ENCODE measurements around the gene MVD.
A peak's percentile ranks its signal among the peaks of the same experiment; 100 is the strongest.

MVD gene

DNA sequence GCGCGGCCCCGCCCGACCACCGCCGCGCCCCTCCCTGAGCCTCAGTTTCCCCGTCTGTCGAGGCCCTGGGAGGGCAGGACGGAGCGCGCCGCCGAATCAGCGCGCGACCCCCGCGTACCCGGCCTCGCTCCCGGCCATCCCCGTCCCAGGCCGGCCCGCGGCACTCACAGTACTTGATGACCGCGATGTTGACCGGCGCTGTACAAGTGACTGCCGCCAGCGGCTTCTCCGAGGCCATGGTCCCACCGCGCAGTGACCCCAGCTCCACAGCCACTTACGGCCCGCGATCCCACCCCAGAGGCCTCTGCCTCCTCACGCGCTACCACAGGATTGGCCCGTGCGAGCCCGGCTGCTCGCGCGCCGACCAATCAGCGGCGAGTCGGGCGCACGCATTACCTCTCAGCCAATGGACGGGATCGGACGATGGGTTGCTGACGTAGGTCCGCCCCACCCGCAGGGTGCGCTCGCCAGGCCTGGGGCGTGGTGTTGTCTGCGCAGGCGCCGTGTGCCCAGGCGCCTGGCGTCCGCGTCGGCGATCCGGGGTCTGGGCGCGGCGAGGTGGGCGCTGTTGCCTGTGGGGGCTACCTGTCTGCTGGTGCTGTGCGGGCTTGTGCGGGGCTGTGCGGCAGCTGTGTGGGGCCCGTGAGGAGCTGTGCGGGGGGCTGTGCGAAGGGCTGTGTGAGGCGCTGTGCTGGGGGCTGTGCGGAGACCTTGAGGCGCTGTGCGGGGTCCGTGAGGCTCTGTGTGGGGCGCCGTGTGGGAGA lies at the start of gene MVD:
Gene MVD (minus strand): TSS at position 249 of the 764 bp plus-strand sequence. CDS start 11 bp downstream, at position 238.
- DNase-seq (ENCODE audit: low spot score), result peak; percentile 100

GRCh38 chr16:88712362-88712979 lies 49.6 kb upstream of the MVD start:
- no peak for DNase-seq (ENCODE audit: low spot score)
- TF ChIP-seq, protein P1, sequence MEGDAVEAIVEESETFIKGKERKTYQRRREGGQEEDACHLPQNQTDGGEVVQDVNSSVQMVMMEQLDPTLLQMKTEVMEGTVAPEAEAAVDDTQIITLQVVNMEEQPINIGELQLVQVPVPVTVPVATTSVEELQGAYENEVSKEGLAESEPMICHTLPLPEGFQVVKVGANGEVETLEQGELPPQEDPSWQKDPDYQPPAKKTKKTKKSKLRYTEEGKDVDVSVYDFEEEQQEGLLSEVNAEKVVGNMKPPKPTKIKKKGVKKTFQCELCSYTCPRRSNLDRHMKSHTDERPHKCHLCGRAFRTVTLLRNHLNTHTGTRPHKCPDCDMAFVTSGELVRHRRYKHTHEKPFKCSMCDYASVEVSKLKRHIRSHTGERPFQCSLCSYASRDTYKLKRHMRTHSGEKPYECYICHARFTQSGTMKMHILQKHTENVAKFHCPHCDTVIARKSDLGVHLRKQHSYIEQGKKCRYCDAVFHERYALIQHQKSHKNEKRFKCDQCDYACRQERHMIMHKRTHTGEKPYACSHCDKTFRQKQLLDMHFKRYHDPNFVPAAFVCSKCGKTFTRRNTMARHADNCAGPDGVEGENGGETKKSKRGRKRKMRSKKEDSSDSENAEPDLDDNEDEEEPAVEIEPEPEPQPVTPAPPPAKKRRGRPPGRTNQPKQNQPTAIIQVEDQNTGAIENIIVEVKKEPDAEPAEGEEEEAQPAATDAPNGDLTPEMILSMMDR (IDR thresholded peaks at IDR 0.05; ENCODE audit: extremely low read depth, missing control alignments), result no peak

More for the DNA sequence above, at the start of gene MVD:
- TF ChIP-seq, protein P1 (IDR thresholded peaks at IDR 0.05; ENCODE audit: extremely low read depth, missing control alignments), result no peak

DNA sequence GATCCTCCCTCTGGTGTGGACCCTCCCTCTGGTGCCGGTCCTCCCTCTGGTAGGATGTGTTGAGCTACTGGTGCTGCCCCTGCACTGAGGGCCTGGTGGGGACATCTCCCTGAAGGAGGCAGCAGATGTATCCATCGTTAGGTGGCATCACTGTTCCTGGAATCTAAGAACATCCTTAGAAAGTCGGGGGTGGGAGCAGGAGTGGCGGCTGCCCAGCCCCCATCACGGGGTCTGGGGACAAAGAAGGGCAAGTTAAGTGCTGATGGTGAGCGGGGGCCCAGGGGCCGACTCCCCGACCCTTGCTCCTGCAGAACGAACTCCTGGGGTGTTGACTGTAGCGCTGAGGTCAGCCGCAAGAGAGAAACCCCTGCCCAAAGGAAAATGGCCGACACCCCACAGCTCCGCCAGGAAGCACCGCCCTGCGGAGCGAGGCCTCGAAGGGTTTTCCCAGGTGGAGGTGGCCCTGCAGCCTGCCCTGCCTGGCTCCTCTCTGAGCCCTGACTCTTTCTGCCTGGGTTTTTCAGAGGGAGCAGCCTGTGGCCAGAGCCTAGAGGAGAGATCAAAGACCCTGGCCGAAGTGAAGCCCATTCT lies 49.0 kb upstream of the MVD start:
- DNase-seq (ENCODE audit: low spot score), result no peak
- TF ChIP-seq, protein P1 (IDR thresholded peaks at IDR 0.05; ENCODE audit: extremely low read depth, missing control alignments), result no peak

GRCh38 chr16:88710556-88710955 lies 47.7 kb upstream of the MVD start:
- DNase-seq (ENCODE audit: low spot score), result no peak
- TF ChIP-seq, protein P1 (IDR thresholded peaks at IDR 0.05; ENCODE audit: extremely low read depth, missing control alignments), result no peak

GRCh38 chr16:88706965-88707826 lies 44.3 kb upstream of the MVD start:
- DNase-seq (ENCODE audit: low spot score), result no peak
- TF ChIP-seq, protein P1 (IDR thresholded peaks at IDR 0.05; ENCODE audit: extremely low read depth, missing control alignments), result no peak

DNA sequence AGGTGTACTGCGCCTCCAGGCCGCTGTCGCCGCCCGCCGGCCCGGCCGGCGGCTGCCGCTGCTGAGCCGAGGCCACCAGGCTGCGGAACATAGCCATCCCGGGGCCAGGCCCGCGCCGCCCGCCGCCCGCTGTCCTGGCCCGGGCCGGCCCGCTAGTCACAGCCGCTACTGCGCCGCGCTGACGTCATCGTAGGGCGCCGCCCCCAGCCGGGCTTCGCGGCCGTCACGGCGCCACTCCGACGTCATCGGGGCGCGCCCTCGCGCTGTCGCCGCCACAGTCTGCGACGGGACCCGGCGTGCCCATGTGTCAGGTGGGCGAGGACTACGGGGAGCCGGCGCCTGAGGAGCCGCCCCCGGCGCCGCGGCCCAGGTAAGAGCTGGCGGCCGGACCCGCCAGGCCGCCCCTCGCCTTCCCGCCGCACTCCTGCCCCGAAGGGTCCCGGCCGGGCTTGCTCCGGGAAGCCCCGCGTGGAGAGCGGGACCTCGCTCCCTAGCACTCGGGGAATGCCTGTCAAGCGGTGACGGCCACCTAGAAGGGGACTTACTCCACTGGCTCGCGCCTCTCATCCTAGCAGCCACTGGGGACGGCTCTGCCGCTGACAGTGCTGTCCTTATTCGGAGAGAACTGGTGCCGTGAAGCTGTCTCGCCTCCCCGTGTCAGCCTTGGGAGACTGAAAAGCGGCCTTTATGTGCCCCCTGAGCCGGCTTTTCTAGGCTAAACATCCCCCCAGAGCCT lies 43.5 kb upstream of the MVD start, which contains the start of the genes CTU2 and RNF166:
Gene CTU2 (plus strand): TSS at position 275 of the 736 bp plus-strand sequence. CDS start 28 bp downstream, at position 303.
Gene RNF166 (minus strand): TSS at position 180 of the 736 bp plus-strand sequence. CDS start 83 bp downstream, at position 97.
- DNase-seq (ENCODE audit: low spot score), result peak; percentile 100
- TF ChIP-seq, protein P1 (IDR thresholded peaks at IDR 0.05; ENCODE audit: extremely low read depth, missing control alignments), result no peak
